GM21515 (cell line): ENCODE measurements around the gene SCAF4.
"Not testable (repeated sequence)": the region's sequence is repeated elsewhere in the genome, so short reads cannot be mapped to it uniquely, and the experiment has no call there.

Experiments used
- ATAC-seq: cut with Tn5 transposase; IDR thresholded peaks from one replicate; pipeline ENCODE4 v1.9.1; 2021; ENCODE audit not compliant: unreplicated experiment

SCAF4 gene, protein sequence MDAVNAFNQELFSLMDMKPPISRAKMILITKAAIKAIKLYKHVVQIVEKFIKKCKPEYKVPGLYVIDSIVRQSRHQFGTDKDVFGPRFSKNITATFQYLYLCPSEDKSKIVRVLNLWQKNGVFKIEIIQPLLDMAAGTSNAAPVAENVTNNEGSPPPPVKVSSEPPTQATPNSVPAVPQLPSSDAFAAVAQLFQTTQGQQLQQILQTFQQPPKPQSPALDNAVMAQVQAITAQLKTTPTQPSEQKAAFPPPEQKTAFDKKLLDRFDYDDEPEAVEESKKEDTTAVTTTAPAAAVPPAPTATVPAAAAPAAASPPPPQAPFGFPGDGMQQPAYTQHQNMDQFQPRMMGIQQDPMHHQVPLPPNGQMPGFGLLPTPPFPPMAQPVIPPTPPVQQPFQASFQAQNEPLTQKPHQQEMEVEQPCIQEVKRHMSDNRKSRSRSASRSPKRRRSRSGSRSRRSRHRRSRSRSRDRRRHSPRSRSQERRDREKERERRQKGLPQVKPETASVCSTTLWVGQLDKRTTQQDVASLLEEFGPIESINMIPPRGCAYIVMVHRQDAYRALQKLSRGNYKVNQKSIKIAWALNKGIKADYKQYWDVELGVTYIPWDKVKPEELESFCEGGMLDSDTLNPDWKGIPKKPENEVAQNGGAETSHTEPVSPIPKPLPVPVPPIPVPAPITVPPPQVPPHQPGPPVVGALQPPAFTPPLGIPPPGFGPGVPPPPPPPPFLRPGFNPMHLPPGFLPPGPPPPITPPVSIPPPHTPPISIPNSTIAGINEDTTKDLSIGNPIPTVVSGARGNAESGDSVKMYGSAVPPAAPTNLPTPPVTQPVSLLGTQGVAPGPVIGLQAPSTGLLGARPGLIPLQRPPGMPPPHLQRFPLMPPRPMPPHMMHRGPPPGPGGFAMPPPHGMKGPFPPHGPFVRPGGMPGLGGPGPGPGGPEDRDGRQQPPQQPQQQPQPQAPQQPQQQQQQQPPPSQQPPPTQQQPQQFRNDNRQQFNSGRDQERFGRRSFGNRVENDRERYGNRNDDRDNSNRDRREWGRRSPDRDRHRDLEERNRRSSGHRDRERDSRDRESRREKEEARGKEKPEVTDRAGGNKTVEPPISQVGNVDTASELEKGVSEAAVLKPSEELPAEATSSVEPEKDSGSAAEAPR

GRCh38 chr21:31731857-31732596 lies at the start of gene SCAF4:
TSS of gene SCAF4 (minus strand) at chr21:31732118. CDS start at chr21:31731692, 426 bp downstream.
- peak; percentile 77 for ATAC-seq

- ATAC-seq: no peak
These were observed 49.0 kb upstream of the SCAF4 start for GRCh38 chr21:31780944-31781343.

- ATAC-seq: no peak
These were observed 46.6 kb upstream of the SCAF4 start for GRCh38 chr21:31778546-31778945.

DNA sequence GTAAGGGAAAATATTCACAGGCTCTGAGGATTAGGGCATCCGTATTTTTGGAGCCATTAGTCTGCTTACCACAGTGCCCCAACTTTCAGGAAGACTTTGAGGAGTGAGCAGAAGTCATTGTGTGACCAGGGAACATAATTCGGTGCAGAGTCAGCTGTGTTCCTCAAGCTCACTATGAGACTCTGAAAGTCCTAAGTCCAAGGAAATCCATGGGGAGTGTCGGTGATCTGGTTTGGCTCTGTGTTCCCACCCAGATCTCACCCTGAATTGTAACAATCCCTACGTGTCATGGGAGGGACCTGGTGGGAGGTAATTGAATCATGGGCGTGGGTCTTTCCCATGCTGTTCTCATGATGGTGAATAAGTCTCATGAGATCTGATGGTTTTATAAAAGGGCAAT lies 45.9 kb upstream of the SCAF4 start:
- ATAC-seq: no peak

- ATAC-seq: no peak
These were observed 42.1 kb upstream of the SCAF4 start for GRCh38 chr21:31774031-31774430.

DNA sequence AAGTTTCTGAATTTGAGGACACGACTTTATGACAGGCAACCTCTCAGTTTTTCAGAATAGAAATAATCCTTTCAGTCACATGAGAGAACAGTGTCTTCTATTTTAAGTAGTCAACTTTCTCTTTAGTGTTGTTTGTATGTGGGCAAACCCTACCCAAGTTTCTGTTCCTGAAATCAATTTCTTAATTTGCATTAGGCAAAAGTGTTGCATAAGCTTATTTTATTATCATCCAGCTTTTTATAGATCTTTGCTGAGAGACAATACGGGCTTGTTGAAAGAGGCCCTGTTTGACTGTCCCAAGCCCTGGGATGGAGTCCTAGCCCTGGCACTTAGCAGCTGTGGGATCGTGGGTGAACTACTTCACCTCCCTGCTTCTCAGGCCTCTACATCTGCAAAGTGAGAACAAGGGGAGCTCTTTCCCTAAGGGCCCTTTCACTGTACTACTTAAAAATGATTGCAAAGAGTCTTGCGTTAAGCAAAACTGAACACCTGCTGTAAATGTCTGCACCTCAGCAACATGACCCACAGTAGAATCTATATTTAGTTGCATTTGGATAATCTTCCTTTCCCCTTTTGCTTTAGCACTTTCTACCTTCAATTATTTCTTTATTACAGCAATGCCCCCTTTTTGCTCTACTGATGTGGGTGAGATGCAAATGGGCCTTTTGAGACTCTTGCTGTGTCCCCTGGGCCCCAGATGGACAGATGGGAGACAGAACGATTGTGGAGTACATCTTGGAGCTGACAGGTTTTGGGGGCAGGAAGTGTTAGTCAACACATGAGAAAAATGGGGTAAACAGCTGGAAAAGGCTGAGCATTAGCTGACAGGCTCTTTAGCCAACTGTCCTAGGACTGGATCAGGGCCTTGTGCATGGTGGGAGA lies 41.0 kb upstream of the SCAF4 start:
- ATAC-seq: peak; percentile 90

GRCh38 chr21:31771685-31772084 lies 39.8 kb upstream of the SCAF4 start:
- ATAC-seq: no peak

DNA sequence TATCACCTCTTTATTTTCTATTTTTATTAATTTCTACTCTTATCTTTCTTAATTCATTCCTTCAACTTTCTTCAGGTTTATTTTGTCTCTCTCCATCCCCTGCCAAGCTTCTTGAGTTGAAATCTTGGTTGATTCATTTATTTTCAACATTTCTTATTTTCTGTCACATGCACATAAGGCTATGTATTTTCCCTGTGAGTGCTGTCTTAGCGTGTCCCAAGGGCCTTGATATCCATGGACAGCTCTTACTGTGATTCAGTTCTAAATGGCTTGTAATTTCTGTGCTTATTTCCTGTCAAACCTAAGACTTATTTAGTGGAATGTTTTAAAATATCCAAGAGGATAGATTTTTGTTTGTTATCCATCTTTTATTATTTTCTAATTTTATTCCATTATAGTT lies 36.8 kb upstream of the SCAF4 start:
- no peak for ATAC-seq

GRCh38 chr21:31766899-31767298 lies 35.0 kb upstream of the SCAF4 start:
- ATAC-seq: no peak

DNA sequence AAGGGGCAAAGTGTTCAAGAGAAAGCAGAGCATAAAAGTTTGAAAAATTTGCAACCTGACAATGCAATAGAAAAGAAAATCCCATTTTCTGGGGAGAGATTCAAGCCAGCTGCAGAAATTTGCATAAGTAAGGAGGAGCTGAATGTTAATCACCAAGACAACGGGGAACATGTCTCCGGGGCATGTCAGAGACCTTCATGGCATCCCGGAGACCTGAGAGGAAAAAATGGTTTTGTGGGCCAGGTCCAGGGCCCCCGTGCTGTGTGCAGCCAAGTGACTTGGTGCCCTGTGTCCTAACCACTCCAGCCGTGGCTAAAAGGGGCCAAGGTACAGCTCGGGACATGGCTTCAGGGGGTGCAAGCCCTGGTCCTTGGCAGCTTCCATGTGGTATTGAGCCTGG lies 33.9 kb upstream of the SCAF4 start:
- not testable (repeated sequence) for ATAC-seq

GRCh38 chr21:31760931-31761330 lies 29.0 kb upstream of the SCAF4 start:
- ATAC-seq: no peak

DNA sequence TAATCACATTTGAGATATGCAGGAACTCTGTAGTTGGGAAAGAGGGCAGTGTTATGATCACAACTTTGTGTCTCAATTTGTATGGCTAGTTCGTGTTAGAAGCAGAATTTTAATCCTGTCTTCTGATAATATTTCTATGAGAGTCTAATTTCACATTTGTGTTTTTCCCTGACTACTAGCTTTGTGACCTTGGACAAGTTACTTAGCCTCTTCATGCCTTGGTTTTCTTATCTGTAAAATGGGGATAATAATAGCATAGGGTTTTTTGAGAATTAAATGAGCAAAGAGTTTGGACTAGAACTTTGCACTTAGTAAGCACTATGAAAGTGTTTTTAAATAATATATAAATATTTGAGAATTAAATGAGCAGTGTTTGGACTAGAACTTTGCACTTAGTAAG lies 24.9 kb upstream of the SCAF4 start:
- no peak for ATAC-seq

DNA sequence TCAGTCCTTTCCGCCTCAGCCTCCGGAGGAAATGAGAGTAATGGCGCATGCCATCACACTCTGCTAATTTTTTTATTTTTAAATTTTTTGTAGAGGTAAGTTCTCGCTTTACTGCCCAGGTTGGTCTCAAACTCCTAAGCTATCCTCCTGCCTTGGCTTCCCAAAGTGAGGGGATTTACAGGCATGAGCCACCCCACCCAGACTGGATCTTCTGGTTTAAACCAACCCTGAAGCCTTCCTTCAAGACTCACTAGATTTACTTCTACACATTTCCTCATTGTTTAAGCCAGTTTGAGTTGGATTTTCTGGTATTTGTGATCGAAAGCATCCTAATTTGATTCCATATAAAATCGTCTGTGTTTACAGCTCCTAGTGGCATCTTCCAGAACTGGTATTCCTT lies 23.1 kb upstream of the SCAF4 start:
- ATAC-seq: no peak

GRCh38 chr21:31754708-31754960 lies 22.7 kb upstream of the SCAF4 start:
- ATAC-seq: no peak

DNA sequence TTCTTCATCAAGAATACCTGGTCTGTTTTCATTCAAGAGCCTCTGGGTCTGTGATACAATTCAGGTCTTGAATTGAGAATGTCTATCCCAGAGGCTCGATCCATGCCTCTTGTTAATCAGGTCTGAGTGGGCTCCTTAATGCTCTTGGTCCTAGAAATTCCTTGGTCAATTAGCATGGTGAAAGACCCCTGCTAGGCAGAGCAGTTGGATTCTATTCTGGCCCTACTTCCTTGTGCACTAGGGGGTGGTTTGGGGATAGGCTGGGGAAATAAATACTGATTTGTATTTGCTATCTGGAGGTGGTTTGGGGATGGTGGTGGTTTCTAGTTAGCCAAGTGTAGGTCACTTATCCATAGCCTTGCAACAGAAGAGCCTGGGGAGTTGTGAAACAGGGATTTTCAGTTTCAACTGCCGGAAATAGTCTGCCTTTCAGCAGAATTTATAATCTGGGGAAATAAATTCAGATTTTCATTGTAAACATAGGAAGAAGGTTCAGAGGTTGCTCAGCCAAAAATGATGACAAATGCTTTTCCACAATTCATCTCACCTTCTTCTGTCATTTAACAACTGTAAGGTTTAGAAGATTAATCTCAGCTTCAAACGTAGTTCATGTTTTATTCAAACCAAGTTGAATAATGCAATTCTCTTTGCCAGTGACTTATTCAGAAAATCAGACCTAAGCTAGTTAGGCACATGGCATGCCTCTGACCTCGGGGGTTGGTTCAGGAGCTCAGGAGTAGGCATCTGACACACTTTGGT lies 22.2 kb upstream of the SCAF4 start:
- ATAC-seq: no peak

DNA sequence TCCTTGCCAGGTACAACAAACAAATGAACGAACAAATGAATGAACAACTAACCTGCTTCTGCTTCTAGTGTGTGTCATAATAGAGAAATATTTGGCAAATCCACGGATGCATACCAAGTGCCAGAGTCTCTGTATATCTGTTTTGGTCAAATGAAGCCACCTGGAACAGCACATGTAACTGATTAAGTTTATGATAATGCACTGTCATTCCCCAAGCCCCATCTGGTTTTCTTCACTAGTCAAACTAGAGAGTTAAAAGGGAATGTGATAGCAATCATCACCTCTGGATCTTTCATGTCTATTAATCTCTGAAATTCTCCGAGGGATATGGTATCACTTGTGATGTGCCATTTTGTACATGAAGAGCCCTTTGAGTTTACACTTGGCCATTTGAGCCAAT lies 21.0 kb upstream of the SCAF4 start:
- no peak for ATAC-seq

GRCh38 chr21:31752352-31752751 lies 20.4 kb upstream of the SCAF4 start:
- ATAC-seq: no peak

GRCh38 chr21:31750843-31751242 lies 18.9 kb upstream of the SCAF4 start:
- no peak for ATAC-seq

DNA sequence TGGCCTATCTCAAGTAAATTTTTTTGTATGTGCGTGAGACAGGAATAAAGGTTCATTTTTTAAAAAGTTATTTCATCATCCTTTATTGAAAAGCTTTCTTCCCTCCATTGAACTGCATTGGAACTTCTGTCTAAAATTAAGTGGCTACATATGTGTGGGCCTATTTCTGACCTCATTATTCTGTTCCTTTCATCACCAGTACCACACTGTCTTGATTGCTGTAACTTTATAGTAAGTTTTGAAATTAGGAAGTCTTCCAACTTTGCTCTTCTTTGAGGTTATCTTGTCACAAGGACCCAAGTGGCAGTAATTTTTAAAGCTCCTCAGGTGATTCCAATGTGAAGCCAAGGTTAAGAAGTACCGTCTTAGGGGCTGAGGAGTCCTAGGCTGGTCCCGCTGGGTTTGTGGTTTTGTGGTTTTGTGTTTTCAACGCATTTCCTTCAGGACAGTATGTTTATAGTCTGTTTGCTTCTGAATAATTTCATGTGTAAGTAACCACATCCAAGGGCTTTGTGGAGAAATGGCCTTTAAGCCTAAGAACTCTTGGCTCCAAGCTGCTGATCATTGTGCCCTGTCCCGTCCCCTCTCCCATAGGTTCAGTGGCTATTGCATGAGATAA lies 12.4 kb upstream of the SCAF4 start:
- no peak for ATAC-seq
